HG03558 (cell line): ENCODE results near the gene GSPT1.
"Not testable (repeated sequence)": the region's sequence is repeated elsewhere in the genome, so short reads cannot be mapped to it uniquely, and the experiment has no call there.

Experiments
- ATAC-seq: cut with Tn5 transposase; IDR thresholded peaks from one replicate; pipeline ENCODE4 v1.9.1; 2021; ENCODE audit warnings: moderate number of reproducible peaks; ENCODE audit not compliant: unreplicated experiment; ENCODE audit errors: extremely low read depth

Gene GSPT1

GRCh38 chr16:11869353-11870228 lies 46.2 kb downstream of the GSPT1 start:
- no peak for ATAC-seq

GRCh38 chr16:11868412-11868980 lies 47.3 kb downstream of the GSPT1 start:
- no peak for ATAC-seq

GRCh38 chr16:11862489-11862888 lies 53.3 kb downstream of the GSPT1 start:
- ATAC-seq: no peak

- no peak for ATAC-seq
These were observed 58.6 kb downstream of the GSPT1 start for GRCh38 chr16:11857161-11857560.

GRCh38 chr16:11852092-11852809 lies 63.5 kb downstream of the GSPT1 start:
- no peak for ATAC-seq

- ATAC-seq: peak; percentile 58
These were observed 64.3 kb downstream of the GSPT1 start, which contains the start of gene RSL1D1 for GRCh38 chr16:11851294-11852091. Gene RSL1D1 (minus strand): TSS chr16:11851542. CDS start chr16:11851512, 30 bp downstream.

- no peak for ATAC-seq
These were observed 66.9 kb downstream of the GSPT1 start for GRCh38 chr16:11848842-11849241.

GRCh38 chr16:11844499-11844898 lies 71.3 kb downstream of the GSPT1 start:
- no peak for ATAC-seq

- ATAC-seq: no peak
These were observed 71.9 kb downstream of the GSPT1 start for GRCh38 chr16:11843861-11844260.

- no peak for ATAC-seq
These were observed 72.5 kb downstream of the GSPT1 start for GRCh38 chr16:11843206-11843605.

GRCh38 chr16:11841026-11841425 lies 74.7 kb downstream of the GSPT1 start:
- ATAC-seq: no peak

- no peak for ATAC-seq
These were observed 79.0 kb downstream of the GSPT1 start for GRCh38 chr16:11836650-11837244.

GRCh38 chr16:11835891-11836649 lies 79.7 kb downstream of the GSPT1 start:
- no peak for ATAC-seq

GRCh38 chr16:11835309-11835708 lies 80.4 kb downstream of the GSPT1 start:
- ATAC-seq: no peak

- ATAC-seq: no peak
These were observed 81.6 kb downstream of the GSPT1 start for GRCh38 chr16:11833951-11834695.

GRCh38 chr16:11828696-11829095 lies 87.1 kb downstream of the GSPT1 start:
- no peak for ATAC-seq

GRCh38 chr16:11825520-11826165 lies 90.1 kb downstream of the GSPT1 start:
- not testable (repeated sequence) for ATAC-seq

- ATAC-seq: no peak
These were observed 91.4 kb downstream of the GSPT1 start for GRCh38 chr16:11824362-11824761.
